HL-60/S4 (cell line): Measurements from ENCODE around the gene EEF1A1.
"Not testable (repeated sequence)": the region's sequence is repeated elsewhere in the genome, so short reads cannot be mapped to it uniquely, and the experiment has no call there.

Source experiments
- in situ Hi-C: fragments of 300-500 bp; cut with MboI; formaldehyde crosslinking; loops from 2 replicates; pipeline ENCODE4 v1.14.3; 2022; ENCODE audit warnings: low sequenced_read_pairs

Gene EEF1A1

GRCh38 chr6:73520688-73521350 is at the start of gene EEF1A1:
Gene EEF1A1 (minus strand): TSS chr6:73521032. CDS start chr6:73520026, 1,006 bp downstream.
- in situ Hi-C loops, result no loop called here

GRCh38 chr6:73569121-73569520 is 48.3 kb upstream of the EEF1A1 start:
- in situ Hi-C loops, result no loop called here

GRCh38 chr6:73566954-73567591 is 46.2 kb upstream of the EEF1A1 start:
- in situ Hi-C loops, result no loop called here

GRCh38 chr6:73566486-73566871 is 45.6 kb upstream of the EEF1A1 start:
- in situ Hi-C loops, result not testable (repeated sequence)

- in situ Hi-C loops, result no loop called here
Observed at GRCh38 chr6:73565767-73566485, 45.1 kb upstream of the EEF1A1 start.

DNA sequence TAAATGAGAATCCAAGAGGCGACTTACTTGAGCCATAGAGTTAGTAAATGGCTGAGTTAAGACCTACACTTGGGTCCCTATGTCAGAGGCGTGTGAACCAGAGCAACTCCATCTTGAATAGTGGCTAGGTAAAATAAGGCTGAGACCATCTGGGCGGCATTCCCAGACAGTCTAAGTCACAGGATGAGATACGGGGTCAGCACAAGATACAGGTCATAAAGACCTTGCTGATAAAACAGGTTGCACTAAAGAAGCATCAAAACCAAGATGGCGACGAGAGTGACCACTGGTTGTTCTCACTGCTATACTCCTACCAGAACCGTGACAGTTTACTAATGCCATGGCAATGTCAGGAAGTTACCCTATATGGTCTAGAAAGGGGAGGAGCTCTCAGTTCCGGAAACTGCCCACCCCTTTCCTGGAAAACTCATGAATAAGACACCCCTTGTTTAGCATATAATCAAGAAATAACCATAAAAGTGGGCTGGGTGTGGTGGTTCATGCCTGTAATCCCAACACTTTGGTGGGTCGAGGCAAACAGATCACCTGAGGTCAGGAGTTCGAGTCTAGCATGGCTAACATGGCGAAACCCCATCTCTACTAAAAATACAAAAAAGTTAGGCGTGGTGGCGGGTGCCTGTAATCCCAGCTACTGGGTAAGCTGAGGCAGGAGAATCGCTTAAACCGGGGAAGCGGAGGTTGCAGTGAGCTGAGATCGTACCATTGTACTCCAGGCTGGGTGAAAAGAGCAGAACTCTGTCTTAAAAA is 43.9 kb upstream of the EEF1A1 start:
- in situ Hi-C loops, result no loop called here

GRCh38 chr6:73562558-73562957 is 41.7 kb upstream of the EEF1A1 start:
- in situ Hi-C loops, result no loop called here

DNA sequence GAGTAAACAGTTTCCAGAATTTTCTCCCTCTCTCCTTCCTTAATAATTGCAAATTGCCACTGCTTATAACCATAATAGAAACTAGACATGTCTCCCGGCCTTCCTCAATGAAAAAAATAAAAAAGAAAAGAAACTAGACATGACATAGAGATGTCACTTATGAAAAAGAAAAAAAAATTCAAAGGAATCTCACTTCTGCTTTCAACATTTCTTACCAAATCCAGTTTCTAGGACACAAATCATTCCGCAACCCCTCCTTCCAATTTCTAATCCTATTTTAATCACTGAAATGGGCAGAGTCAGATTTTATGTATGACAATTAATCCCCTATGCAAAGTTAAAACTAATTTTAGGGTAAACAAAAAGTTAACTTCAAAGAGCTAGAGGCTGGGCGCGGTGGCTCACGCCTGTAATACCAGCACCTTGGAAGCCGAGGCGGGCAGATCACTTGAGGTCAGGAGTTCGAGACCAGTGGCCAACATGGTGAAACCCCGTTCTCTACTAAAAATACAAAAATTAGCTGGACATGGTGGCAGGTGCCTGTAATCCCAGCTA is 40.1 kb upstream of the EEF1A1 start:
- in situ Hi-C loops, result no loop called here

DNA sequence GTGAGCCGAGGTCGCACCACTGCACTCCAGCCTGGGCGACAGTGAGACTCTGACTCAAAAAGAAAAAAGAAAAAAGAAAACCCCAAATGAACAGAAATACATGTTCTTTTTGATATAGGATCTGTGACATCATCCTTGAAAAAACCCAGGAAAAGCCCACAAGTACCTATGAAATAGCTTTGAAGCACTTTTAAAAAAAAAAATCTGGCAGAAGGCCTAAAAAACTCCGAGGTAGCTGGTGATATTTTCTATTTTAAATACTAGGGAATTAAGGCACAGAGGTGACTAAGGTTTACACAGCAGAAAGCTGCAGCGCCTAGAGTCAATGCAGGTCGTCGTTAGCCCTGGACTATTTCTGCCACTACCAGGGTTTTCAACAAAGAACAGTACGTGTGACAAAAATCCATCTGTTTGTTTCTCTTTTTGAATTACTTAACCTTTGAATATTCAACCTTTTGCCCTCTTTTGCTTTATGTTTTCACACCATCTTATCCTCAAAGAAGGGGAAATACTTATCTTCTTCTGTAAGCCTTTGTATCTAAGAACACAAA is 39.4 kb upstream of the EEF1A1 start:
- in situ Hi-C loops, result no loop called here

DNA sequence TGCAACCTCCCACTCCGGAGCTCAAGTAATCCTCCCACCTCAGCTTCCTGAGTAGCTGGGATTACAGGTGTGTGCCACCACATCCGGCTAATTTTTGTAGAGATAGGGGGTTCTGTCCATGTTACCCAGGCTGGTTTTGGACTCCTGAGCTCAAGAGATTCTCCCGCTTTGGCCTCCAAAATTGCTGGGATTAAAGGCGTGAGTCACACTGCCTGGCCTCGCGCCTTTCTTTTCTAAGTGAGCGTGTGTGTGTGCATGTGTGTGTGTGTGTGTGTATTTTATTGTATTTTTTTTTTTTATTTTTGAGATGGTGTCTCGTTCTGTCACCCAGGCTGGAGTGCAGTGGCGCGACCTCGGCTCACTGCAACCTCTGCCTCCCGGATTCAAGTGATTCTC is 38.6 kb upstream of the EEF1A1 start:
- in situ Hi-C loops, result not testable (repeated sequence)

DNA sequence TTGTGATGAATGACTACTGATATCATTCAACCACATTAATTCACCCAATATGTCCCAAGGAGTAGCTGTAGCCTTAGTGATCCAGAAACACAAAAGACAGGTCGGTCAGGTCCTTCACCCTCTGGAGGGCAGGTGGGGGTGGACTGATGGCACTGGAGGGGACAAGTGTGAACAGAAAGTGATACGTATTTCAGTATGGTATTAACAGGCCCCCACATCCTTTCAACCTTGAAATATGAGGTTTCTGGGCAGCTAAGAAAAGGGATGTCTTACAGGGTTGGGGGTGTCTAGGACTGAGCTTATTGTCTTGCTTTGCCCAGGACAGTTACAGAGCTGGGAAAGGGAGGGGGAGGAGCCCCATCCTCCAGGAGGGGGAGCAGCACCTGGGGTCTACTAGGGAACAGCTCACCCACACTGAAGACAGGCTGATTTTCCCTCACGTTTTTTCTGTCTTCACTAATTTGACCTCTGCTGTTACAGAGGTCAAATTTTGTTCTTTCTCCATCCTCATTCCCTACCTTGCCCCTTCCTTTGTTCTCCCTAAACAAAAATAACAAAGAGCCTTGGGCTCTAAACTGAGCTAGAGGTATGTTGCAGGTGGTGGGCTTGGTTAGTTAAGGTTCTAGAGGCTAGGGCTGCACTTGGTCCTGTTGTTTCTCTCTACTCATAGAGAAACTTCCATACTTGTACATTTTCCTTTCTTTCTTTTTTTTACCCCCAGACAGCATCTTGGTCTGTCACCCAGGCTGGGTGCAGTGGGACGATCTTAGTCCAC is 38.0 kb upstream of the EEF1A1 start:
- in situ Hi-C loops, result no loop called here

DNA sequence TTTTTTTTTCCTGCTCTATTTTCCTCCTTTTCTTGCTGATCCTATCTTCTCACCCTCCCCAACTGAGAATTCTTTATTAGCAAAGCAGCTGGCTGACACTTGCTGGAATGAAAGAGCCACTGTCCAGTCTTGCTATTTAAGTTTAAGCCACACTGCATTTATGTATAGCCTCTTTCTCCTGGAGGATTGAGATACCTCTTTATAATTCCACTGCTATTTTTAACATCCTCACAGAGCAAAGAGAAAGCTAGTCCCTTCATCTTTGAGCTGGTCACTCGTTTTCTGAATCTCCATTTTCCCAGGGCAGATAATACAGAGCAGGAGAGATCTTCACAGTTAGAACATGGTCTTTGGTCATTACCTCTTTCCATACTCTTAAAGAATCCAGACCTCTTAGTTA is 36.0 kb upstream of the EEF1A1 start:
- in situ Hi-C loops, result no loop called here

DNA sequence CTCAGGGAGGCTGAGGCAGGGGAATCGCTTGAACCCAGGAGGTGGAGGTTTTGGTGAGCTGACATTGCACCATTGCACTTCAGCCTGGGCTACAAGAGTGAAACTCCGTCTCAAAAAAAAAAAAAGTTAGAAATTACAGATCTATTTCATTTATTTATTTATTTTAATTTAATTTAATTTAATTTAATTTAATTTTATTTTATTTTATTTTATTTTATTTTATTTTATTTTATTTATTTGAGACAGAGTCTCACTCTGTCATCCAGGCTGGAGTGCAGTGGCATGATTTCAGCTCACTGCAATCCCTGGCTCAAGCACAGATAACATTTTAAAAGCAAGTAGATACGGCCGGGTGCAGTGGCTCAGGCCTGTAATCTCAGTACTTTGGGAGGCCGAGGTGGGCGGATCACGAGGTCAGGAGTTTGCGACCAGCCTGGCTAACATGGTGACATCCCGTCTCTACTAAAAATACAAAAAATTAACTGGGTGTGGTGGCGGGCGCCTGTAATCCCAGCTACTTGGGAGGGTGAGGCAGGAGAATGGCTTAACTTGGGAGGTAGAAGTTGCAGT is 34.6 kb upstream of the EEF1A1 start:
- in situ Hi-C loops, result not testable (repeated sequence)

DNA sequence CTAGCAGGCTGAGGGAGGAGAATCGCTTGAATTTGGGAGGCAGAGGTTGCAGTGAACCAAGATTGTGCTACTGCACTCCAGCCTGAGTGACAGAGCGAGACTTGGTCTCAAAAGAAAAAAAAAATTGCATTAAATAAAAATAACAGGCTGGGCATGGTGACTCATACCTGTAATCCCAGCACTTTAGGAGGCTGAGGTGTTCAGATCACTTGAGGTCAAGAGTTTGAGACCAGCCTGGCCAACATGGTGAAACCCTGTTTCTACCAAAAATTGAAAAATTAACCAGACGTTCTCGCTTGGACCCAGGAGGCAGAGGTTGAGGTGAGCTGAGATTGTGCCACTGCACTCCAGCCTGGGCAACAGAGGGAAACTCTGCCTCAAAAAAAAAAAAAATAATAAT is 30.3 kb upstream of the EEF1A1 start:
- in situ Hi-C loops, result not testable (repeated sequence)

GRCh38 chr6:73548458-73549446 is 27.9 kb upstream of the EEF1A1 start:
- in situ Hi-C loops, result no loop called here

- in situ Hi-C loops, result no loop called here
Observed at GRCh38 chr6:73547036-73547435, 26.2 kb upstream of the EEF1A1 start.

GRCh38 chr6:73542891-73543290 is 22.1 kb upstream of the EEF1A1 start:
- in situ Hi-C loops, result no loop called here

- in situ Hi-C loops, result not testable (repeated sequence)
Observed at GRCh38 chr6:73542481-73542880, 21.6 kb upstream of the EEF1A1 start.
